MM.1S (cell line): ENCODE results near the gene MRPS23.

ENCODE experiments used
- DNase-seq: peaks from one replicate; pipeline ENCODE4 v3.0.0-alpha.2; 2015
- H2AFZ ChIP-seq: fragments of 300-600 bp; sonication (generic); 2 replicates; pipeline ENCODE4 v1.6.0; 2016; ENCODE audit warnings: antibody characterized with exemption, low read length
- H3F3A ChIP-seq: fragments of 300-600 bp; sonication (generic); 2 replicates; pipeline ENCODE4 v1.6.1; 2016; ENCODE audit warnings: mild to moderate bottlenecking, antibody characterized with exemption, low read length, moderate library complexity, mixed read lengths; ENCODE audit not compliant: insufficient read depth
- H3K27ac ChIP-seq: fragments of 300-600 bp; sonication (generic); 2 replicates; pipeline ENCODE4 v1.5.1; 2016; ENCODE audit warnings: mild to moderate bottlenecking, low read length
- H3K27me3 ChIP-seq: fragments of 300-600 bp; sonication (generic); replicated peaks from 2 replicates; pipeline ENCODE4 v1.6.0; 2016; ENCODE audit warnings: low read length; ENCODE audit not compliant: insufficient read depth
- H3K36me3 ChIP-seq: fragments of 300-600 bp; sonication (generic); replicated peaks from 2 replicates; pipeline ENCODE4 v1.6.1; 2016; ENCODE audit warnings: mild to moderate bottlenecking, low read length, mixed read lengths; ENCODE audit not compliant: insufficient read depth
- H3K4me1 ChIP-seq: fragments of 300-600 bp; sonication (generic); 2 replicates; pipeline ENCODE4 v1.6.1; 2016; ENCODE audit warnings: low read length, mixed read lengths
- H3K4me2 ChIP-seq: fragments of 300-600 bp; sonication (generic); 2 replicates; pipeline ENCODE4 v1.6.0; 2016; ENCODE audit warnings: low read depth, low read length
- H3K4me3 ChIP-seq: fragments of 300-600 bp; sonication (generic); 2 replicates; pipeline ENCODE4 v1.5.1; 2016; ENCODE audit warnings: low read length, mixed read lengths
- H3K79me2 ChIP-seq: fragments of 300-600 bp; sonication (generic); 2 replicates; pipeline ENCODE4 v1.6.1; 2016; ENCODE audit warnings: mixed run types, low read length, mixed read lengths
- H3K9ac ChIP-seq: fragments of 300-600 bp; sonication (generic); 2 replicates; pipeline ENCODE4 v1.6.1; 2016; ENCODE audit warnings: low read length, mixed read lengths
- H3K9me2 ChIP-seq: fragments of 300-600 bp; sonication (generic); replicated peaks from 2 replicates; pipeline ENCODE4 v1.6.1; 2016; ENCODE audit warnings: mild to moderate bottlenecking, low read length, mixed read lengths; ENCODE audit not compliant: insufficient read depth
- H3K9me3 ChIP-seq: fragments of 300-600 bp; sonication (generic); replicated peaks from 2 replicates; pipeline ENCODE4 v1.6.1; 2016; ENCODE audit warnings: mild to moderate bottlenecking, low read length, mixed read lengths; ENCODE audit not compliant: insufficient read depth
- H4K20me1 ChIP-seq: fragments of 300-600 bp; sonication (generic); 2 replicates; pipeline ENCODE4 v1.6.1; 2016; ENCODE audit warnings: mild to moderate bottlenecking, low read length, moderate library complexity, mixed read lengths; ENCODE audit not compliant: insufficient read depth
- CTCF ChIP-seq: fragments of 300-600 bp; sonication (generic); IDR thresholded peaks from 2 replicates; pipeline ENCODE4 v1.5.1; 2016; ENCODE audit warnings: antibody characterized with exemption, low read length, mixed read lengths
- EZH2 ChIP-seq: fragments of 300-600 bp; sonication (generic); optimal IDR thresholded peaks from 2 replicates; pipeline ENCODE3; 2017; ENCODE audit warnings: low read depth, mild to moderate bottlenecking, antibody characterized with exemption, low read length, mixed read lengths
- EZH2phosphoT487 ChIP-seq: fragments of 300-600 bp; sonication (generic); IDR thresholded peaks from 2 replicates; pipeline ENCODE4 v1.6.1; 2018; ENCODE audit warnings: antibody characterized with exemption, low read length

Gene MRPS23

GRCh38 chr17:57842280-57842679 is 7.6 kb downstream of the MRPS23 start:
- Histone ChIP-seq H3K4me3 (no peak overlapping the region), H3K27ac (no peak overlapping the region), H4K20me1 (no peaks in the 10 kb centered on the region), H3K9me2 (no peaks in the 10 kb centered on the region), H3F3A (no peaks in the 10 kb centered on the region), H3K4me2 (no peak overlapping the region), H3K4me1 (no peaks in the 10 kb centered on the region), H3K9ac (no peak overlapping the region), H3K9me3 (no peaks in the 10 kb centered on the region), H2AFZ (no peak overlapping the region), H3K27me3 (no peaks in the 10 kb centered on the region), H3K36me3 (peaks cover 3% of the 10 kb centered on the region; the same call in 1 of the 2 replicates), H3K79me2 (peaks cover 14% of the 10 kb centered on the region)
- no peak for DNase-seq
- TF ChIP-seq EZH2 (no peak), EZH2phosphoT487 (no peak), CTCF (no peak)

- Histone ChIP-seq H3K9ac (no peak overlapping the region), H3K4me3 (no peak overlapping the region), H3F3A (no peaks in the 10 kb centered on the region), H3K9me2 (no peaks in the 10 kb centered on the region), H3K79me2 (peaks cover 7% of the 10 kb centered on the region; the same call in 1 of the 2 replicates), H3K36me3 (no peaks in the 10 kb centered on the region; the same call in 1 of the 2 replicates), H4K20me1 (no peaks in the 10 kb centered on the region), H3K27me3 (no peaks in the 10 kb centered on the region), H2AFZ (no peak overlapping the region), H3K27ac (no peak overlapping the region), H3K4me1 (no peaks in the 10 kb centered on the region), H3K9me3 (no peaks in the 10 kb centered on the region), H3K4me2 (no peak overlapping the region)
- DNase-seq, result no peak
- TF ChIP-seq CTCF, result no peak
- TF ChIP-seq EZH2, result no peak
- TF ChIP-seq EZH2phosphoT487, result no peak
These were observed 10.3 kb downstream of the MRPS23 start for GRCh38 chr17:57839571-57839923.

GRCh38 chr17:57838857-57839570 is 10.8 kb downstream of the MRPS23 start:
- no peak overlapping the region for H2AFZ ChIP-seq
- TF ChIP-seq EZH2phosphoT487 (no peak), EZH2 (no peak), CTCF (no peak)
- H3F3A ChIP-seq, result no peaks in the 10 kb centered on the region
- H4K20me1 ChIP-seq, result no peaks in the 10 kb centered on the region
- H3K4me2 ChIP-seq, result no peak overlapping the region
- no peaks in the 10 kb centered on the region for H3K9me3 ChIP-seq
- no peaks in the 10 kb centered on the region for H3K27me3 ChIP-seq
- H3K4me1 ChIP-seq, result no peaks in the 10 kb centered on the region
- no peak overlapping the region for H3K9ac ChIP-seq
- peaks cover 7% of the 10 kb centered on the region; the same call in 1 of the 2 replicates for H3K79me2 ChIP-seq
- no peak overlapping the region for H3K4me3 ChIP-seq
- no peak overlapping the region for H3K27ac ChIP-seq
- no peaks in the 10 kb centered on the region for H3K9me2 ChIP-seq
- no peaks in the 10 kb centered on the region; the same call in 1 of the 2 replicates for H3K36me3 ChIP-seq
- no peak for DNase-seq
